Measurements from ENCODE around the gene TRAPPC10.
A peak's percentile ranks its signal among the peaks of the same experiment; 100 is the strongest.
"Not testable (repeated sequence)": the region's sequence is repeated elsewhere in the genome, so short reads cannot be mapped to it uniquely, and the experiment has no call there.

TRAPPC10 gene

DNA sequence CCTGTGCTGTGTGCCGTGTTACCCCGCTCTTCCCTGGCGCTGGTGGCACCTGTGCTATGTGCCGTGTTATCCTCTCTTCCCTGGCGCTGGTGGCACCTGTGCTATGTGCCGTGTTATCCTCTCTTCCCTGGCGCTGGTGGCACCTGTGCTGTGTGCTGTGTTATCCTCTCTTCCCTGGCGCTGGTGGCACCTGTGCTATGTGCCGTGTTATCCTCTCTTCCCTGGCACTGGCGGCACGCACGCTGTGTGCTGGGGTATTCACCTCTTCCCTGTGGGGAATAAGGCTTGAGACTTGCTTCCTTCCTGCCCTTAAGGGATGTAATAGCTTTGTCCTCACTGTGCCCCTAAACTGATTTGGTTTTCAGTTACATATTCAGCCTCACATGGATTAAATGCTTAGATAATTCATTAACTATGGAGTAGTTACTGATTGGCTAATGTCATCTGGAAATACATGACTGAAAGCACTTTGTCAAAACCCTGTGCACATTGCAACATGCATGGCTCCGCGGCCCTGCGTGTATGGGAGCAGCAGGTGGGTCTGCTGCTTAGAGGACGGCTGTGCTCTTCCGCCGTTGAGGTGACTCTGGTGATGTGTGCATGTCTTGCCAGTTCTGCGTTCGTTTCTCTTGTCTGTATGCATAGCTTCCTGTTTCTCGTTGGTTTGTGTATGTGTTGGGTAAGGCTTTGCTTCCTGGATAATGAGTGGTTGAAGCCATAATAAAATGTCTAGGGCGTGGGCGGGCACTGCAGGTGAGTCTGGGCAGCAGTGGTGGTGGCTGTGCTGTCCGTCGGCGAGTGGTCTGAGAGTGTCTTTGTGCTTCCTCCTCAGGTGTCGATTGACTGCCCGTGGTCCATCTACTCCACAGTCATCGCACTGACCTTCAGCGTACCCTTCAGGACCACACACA, 77.1 kb downstream of the TRAPPC10 start:
- no peak for DNase-seq (ENCODE audit: low spot score)

DNA sequence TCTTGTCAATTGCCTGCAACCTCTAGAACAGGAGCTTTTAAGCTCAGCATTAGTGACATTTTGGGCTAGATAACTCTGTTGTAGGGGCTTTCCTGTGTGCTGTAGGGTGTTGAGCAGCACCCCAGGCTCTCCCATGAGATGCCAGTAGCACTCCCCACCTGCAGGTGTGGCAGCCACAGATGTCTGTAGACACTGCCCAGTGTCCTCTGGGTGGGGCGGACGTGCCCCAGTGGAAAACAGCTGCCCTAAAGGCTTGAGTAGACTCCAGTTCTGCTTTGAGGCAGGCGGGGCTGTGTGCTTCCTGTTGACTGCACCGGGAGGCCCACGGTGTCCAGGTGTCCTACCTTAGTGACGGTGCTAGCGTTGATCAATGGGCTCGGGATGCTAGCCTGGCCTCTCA, 78.2 kb downstream of the TRAPPC10 start:
- no peak for DNase-seq (ENCODE audit: low spot score)

DNA sequence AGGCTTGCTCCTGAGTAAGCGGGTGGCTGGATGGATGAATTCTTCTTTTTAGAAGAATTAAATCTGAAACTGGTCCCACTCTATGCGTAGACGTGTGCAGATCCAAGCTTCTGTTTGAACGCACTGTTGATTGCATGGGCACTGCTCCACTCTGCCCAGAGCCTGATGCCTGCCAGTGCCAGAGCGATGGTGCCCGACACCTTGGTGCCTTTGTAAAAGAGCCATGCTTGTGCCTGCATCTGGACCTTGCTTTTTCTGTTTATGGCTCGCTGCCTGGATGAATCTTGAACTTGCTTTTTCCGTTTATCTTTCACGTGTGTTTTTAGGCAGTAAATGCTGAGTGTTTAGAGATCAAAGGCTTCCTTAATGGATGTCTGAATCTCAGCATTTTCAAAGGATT, 80.1 kb downstream of the TRAPPC10 start:
- peak; percentile 48 for DNase-seq (ENCODE audit: low spot score)

DNA sequence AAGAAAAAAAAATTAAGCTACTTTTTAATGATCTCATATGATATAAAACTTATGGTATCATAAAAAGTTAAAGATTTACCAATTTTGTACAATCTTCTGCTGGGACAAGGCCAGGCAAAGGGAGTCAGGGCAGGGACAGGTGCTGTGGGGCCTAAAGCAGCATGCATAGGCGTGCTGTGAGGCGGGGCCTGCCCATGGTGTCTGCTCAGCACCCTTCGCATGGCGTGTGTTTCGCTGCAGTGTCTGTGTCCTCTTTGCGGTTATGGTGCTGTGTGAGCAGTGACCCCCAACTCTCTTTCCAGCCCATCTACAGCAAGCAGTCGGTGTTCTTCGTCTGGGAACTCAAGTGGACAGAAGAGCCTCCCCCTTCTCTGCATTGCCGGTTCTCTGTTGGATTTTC, 81.7 kb downstream of the TRAPPC10 start:
- DNase-seq (ENCODE audit: low spot score): no peak

DNA sequence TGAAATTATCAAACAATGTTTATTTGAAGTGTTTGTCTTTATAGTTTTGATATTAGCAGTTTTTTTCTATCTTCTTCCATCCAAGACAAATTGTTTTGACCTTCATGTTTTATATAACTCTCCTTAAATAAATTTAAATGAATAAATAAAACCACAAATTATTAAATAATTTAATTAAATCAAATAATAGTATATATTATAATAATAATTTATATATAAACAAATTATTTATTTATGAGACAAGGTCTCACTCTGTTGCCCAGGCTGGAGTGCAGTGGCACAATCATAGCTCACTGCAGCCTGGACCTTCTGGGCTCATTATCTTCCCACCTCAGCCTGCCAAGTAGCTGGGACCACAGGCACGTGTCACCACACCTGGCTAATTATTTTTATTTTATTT, 82.7 kb downstream of the TRAPPC10 start:
- DNase-seq (ENCODE audit: low spot score): no peak

DNA sequence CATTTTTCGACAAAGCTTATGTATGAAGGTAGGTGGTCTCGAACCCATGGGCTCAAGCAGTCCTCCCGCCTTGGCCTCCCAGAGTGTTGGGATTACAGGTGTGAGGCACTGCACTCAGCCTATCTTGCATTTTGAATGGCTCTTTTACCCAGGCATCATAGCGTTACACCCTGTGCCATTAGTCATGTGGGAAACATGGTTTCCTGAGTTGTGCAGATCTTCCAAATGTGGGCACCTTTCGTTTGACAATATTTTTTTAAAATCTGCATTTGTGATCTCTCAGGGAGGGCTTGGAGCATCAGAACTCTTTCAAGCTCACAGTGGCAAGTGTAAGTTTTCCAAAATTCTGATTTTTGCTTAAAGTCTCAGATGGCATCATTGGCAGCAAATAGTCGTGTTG, 86.4 kb downstream of the TRAPPC10 start:
- DNase-seq (ENCODE audit: low spot score): not testable (repeated sequence)

DNA sequence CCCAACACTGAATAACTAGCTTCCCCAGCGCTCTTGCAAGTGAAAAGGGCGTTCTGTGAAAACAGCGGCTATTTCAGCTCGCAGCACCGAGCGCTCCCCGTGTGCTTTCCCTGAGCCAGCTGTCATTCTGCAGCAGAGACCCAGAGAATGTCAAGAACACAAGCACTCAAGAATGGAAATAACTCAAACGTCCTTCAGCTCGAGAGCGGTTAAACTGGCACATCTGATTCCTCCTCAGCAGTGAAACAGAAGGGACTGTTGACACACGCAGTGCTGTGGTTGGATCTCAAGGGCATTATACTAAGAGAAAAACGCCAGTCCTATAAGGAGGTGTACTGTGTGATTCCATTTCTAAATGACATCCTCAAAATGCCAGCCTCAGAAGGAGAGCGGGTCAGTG, 86.9 kb downstream of the TRAPPC10 start:
- not testable (repeated sequence) for DNase-seq (ENCODE audit: low spot score)

DNA sequence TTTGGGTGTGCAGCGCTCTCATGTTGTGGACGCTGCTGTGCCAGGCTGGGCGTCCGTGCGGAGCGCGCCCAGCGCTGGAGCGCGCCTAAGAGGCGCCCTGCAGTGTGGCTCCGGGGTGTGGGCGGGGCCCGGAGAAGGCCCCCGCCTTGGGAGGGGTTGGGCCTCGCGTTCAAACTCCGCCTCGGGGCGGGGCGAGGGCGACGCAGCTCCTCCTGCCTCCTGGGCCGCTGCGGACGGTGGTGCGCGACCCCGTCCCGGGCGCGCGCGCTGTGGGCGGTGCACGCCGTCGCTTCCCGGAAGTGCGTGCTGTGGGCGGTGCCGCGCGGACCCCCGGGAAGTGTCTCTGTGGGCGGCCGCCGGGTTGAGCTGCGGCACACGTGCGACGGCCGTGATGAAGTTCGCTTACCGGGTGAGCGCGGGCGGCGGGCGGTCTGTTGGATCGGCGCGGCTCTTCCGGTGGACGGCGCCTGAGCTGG, 95.0 kb downstream of the TRAPPC10 start, which contains the start of gene PWP2:
Gene PWP2, plus strand, starts transcription at position 374 of the 476 bp plus-strand sequence. Its CDS starts 18 bp downstream, at position 392.
- DNase-seq (ENCODE audit: low spot score): not testable (repeated sequence)

DNA sequence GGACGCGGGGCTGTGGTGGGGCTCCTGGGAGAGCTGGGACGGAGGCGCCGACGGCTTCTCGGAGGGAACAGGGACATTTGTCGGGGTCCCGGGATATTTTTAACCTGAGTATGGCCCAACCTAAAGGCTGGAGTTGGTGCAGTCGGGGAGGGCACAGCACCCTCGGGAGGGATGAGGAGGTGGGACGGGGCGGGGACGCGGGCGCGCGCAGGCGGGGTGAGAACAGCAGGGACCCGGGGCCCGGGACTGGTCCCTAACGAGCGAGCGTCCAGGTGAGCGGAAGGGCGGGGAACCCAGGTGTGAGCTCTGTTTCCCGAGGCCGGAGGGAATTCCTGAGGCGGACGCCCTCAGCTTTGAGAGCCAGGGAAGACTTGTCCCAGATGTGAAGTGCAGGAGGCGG, 95.5 kb downstream of the TRAPPC10 start:
- not testable (repeated sequence) for DNase-seq (ENCODE audit: low spot score)

DNA sequence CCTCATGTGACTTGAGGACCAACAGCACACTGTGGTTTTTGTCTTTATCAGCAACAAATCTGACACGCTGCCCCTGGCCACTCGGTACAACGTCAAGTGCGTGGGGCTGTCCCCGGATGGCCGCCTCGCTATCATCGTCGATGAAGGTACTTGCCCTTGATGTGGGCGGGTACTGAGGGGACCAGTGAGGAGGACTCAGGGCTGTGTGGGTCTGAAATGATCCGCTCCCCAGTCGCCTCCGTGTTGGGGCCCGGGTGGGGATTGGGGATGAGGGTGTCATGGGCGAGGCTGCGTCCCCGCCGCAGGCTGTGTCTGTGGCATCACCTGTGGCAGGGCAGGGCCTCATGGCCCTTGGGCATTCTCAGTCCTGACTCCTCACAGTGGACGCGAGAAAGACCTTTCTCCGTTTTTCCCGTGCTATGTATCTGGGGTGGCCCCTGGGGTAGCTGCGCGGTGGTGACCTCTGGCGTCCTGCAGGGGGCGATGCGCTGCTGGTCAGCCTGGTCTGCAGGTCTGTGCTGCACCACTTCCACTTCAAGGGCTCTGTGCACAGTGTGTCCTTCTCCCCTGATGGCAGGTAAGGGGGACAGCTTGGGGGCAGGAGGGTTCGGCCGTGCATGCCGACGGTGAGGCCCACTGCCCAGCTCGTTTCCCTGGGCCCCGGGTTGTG, 101.7 kb downstream of the TRAPPC10 start:
- DNase-seq (ENCODE audit: low spot score): not testable (repeated sequence)

DNA sequence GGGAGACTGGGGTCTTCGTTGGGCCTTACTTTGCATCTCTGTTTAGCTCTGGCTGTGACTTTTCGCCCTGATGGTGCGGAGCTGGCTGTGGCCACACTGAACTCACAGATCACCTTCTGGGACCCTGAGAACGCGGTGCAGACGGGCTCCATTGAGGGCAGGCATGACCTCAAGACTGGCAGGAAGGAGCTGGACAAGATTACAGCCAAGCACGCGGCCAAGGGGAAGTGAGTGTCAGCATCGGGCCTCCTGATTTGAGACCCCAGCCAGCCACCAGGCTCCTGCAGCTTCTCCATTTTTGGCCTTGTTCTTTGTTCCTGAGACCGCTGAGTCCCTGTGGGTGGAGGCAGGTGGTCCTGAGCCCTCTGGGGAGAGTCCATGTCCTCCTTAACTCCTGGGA, 110.0 kb downstream of the TRAPPC10 start:
- DNase-seq (ENCODE audit: low spot score): not testable (repeated sequence)

DNA sequence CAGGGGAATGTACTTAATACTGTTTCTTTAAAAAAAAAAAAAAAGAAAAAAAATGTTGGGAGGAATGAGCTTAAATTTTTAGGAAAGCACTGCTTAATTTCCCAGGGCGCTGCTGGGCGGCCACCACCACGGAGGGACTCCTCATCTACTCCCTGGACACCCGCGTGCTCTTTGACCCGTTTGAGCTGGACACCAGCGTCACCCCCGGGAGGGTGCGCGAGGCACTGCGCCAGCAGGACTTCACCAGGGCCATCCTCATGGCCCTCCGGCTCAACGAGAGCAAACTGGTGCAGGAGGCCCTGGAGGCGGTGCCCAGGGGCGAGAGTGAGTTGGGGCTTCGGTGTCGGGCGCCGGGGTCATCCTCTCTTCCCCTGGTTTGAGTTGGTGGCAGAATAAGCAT, 115.7 kb downstream of the TRAPPC10 start:
- DNase-seq (ENCODE audit: low spot score): not testable (repeated sequence)

DNA sequence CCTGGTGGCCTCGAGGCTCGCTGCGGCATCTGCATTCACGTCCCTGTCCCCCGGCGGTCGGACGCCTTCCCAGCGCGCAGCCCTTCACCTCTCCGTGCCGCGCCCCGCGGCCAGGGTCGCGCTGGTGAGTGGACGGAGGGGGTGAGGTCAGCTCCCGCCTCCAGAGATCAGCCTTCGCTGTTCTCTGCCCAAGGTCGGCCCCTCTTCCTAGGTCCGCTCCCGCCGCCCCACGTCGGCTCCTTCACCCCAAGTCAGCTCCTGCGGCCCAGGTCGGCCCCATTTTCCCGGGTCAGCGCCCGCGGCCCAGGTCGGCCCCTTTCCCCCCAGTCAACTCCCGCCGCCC, 121.6 kb downstream of the TRAPPC10 start:
- not testable (repeated sequence) for DNase-seq (ENCODE audit: low spot score)

DNA sequence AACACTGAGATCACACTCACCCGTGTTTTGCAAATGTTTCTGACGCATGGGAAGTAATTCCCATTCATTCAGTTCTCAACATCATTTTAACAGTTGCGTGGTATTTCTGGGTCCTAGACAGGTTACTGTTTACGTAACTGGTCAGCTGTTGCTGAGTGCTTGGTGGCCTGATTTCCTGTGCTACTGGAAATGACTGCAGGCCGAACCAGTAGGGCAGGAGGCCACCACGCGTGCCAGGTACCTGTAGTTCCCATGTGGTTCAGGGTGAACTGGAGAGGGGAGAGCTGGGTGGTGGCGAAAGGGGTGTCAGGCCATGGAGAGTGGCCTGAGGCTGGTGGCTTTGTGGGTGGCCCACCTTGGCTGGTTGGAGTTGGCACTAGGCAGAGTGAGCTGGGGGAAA, 122.6 kb downstream of the TRAPPC10 start:
- not testable (repeated sequence) for DNase-seq (ENCODE audit: low spot score)

DNA sequence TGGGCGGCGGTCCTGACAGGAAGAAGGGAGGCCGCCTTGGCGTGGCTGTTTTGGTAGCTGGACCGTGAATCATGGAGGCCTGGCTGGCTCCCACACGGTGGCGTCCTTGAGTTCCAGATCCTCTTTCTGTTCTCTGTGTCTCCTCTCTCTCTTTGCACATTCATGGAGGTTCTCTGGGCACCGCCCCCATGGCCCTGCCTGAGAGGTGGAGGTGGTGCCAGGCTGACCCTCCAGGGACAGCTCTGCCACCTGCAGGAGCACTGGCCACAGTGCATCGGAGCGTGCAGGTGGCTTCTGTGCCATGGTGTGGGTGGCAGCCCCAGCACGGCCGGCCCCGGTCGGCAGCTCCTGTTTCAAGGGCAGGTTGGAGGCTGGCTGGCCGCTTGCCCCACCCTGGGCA, 125.9 kb downstream of the TRAPPC10 start:
- DNase-seq (ENCODE audit: low spot score): not testable (repeated sequence)

DNA sequence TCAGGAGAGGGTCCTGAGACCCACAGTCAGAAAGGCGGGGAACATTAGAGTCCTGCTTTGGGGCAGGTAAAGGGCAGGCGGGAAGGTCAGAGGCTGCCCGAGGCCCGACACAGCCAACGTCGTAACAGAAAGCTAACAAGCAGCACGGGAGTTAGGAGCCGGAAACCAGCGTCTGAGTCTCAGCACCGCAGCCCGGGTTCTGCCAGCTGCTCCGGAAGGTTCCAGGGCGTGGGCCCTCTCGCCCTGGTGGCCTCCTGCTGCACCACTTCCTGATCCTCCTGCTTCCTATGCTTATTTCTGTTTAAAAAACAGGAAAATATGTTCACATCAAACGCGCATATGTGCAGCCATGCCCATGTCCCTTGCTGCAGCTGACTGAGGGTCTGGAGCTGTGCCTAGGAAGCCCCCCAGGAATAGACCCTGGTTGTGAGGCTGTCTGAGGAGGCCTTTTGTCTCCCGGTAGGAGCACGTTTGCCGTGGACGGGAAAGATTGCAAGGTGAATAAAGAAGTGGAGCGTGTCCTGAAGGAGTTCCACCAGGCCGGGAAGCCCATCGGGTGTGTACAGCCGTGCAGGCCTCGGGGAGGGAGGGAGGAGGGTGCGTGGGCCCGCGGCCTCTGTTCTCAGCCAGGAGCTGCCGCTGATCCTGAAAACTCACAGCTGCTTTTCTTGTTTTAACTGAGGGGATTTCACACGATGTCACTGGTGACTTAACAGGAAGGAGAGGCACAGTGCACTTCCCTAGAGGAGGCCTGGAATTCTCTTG, 127.9 kb downstream of the TRAPPC10 start:
- not testable (repeated sequence) for DNase-seq (ENCODE audit: low spot score)

DNA sequence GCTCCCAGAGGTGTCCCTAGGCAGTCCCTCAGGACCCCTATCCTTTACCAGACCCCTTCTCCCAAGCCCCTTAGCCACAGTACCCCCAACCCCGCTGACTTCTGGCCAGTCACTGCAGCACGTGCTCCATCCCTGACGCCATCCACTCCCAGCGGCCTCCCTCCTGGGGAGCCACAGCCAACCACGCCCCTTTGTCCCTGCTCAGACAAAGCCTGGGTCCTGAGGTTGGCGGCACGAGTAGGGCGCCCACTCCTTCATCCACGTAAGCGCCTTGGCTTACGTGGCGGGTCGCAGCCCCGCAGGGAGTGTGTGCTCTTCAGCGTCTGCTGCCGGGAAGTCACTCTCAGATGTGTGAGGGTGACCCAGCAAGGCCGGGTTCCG, 128.4 kb downstream of the TRAPPC10 start:
- not testable (repeated sequence) for DNase-seq (ENCODE audit: low spot score)

DNA sequence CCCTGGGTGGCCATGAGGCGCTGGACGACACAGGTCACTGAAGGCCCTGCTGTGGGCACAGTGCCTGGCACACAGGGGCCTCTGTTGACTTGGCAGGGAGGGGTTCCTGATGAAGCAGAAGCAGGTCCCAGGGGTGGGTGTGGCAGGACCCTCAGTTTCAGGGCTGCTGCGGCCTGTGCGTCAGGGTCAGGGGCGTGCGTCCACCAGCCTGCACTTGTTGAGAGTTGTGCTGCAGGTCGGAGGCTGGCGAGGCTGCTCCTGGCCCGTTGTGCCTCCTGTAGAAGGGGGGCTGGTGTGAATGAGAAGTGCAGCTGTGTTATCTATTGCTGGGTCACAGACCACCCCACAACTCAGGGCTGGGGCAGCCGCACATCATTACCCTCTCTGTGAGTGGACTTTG, 130.4 kb downstream of the TRAPPC10 start:
- not testable (repeated sequence) for DNase-seq (ENCODE audit: low spot score)

DNA sequence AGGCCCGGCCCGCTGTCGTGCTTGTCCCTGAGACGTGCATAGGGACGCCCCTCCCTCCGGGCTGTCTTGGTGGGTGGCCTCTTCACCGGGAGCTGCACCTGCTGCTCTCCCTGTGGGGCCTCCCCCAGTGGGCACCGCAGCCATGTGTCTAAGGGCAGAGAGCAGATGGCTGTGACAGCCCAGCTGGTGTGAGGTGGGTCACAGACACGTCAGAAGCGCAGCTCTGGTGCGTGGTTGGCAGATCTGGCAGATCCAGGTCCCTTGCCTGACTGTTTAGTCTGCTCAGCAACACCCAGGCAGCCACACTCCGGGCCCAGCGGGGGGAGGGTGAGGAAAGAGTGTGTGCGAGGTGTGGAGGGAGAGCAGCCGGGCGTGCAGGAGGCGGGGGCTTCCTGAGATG, 131.3 kb downstream of the TRAPPC10 start:
- DNase-seq (ENCODE audit: low spot score): not testable (repeated sequence)

DNA sequence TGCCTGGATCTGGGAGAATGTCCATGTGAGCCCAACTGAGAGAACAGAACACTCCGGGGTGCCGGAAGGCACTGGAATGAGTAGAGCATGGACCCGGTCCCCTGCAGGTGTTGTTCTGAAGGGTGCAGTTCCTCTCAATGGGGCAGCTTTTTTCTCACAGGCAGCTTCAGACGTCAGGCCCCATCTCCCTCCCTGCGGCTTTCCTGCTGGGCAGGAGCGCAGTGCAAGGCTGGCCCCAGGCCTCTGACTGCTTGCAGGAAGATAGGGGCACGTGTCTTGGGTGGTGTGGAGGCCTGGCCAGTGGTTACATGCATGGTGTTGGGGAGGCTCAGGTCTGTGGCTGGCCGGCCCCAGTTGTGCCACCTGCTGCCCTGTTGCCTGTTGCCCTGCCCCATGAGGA, 131.9 kb downstream of the TRAPPC10 start:
- DNase-seq (ENCODE audit: low spot score): not testable (repeated sequence)

DNA sequence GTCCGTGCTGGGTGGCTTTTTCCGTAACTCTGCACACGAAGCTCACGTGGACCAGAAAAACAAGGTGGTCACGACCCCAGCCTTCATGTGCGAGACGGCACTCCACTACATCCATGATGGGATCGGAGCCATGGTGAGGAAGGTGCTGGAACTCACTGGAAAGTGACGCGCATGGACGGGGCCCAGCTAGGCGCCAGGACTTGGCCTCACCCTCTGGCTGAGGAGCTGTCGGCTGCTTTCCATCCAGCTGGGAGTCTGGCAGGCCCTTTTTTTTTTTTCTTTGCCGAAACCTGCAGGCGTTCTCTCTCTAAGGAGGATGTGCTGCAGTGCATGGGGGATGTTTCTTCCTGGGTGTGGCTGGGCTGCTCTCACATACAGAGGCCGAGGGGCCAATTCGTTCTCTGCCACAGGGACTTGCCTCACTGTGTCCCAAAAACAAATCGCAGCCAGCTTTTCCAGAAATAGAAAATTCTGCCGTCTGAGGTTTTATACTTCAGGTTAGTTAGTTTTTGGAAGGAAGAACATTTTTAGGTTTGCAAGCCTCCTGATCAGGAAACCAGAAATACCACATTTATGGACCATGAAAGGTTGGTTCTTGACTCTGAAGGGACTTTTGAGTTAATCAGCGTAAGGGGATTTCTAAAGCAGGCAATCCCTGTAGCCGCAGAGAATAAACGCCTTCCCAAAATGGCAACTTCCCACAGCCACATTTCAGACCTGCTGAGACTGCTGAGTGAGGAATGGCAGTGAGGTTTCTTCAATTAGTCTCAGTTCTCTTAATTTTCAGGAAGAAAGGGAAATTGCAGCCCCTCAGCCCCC, 132.9 kb downstream of the TRAPPC10 start:
- not testable (repeated sequence) for DNase-seq (ENCODE audit: low spot score)
